Thyroid gland (tissue), 4 donors: ENCODE measurements around the gene CDK3.

Experiments
- POLR2A ChIP-seq, 2 donors: fragments of 450-650 bp; IDR thresholded peaks; one replicate each; pipeline ENCODE4 v1.6.1; 2017; ENCODE audit warnings: antibody characterized with exemption in 2 of 2, mild to moderate bottlenecking in 2 of 2, moderate library complexity in 1 of 2
- TF ChIP-seq, protein P1 (sequence below), 6 experiments: fragments of 200-600 bp in 3 of 6; fragments of 450-650 bp in 3 of 6; sonication (generic) in 3 of 6; IDR thresholded peaks; one replicate each; pipeline ENCODE4 v1.5.1; 2016 to 2019; ENCODE audit warnings: antibody characterized with exemption in 6 of 6, mild to moderate bottlenecking in 2 of 6, inconsistent platforms in 1 of 6, moderate library complexity in 1 of 6

DNA sequence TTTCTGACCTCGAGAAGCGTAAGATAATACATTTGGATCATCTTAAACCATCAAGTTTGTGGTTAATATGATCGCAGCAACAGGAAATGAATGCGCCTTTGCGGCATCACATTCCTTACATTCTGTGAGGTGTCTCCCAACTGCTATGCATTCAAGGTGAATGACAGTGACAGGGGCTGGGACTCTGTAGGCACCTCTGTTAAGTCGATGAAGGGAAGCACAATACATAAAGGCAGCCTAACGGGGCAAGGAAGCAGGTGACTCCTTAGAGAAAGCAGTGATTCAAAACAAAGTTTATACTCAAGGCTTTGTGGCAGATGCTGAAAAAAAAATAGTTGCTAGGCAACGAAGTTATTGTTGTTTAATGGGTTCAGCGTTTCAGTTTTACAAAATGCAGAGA is 48.1 kb downstream of the CDK3 start:
- no peak for TF ChIP-seq POLR2A (IDR thresholded peaks at IDR 0.05)
- TF ChIP-seq, protein P1, sequence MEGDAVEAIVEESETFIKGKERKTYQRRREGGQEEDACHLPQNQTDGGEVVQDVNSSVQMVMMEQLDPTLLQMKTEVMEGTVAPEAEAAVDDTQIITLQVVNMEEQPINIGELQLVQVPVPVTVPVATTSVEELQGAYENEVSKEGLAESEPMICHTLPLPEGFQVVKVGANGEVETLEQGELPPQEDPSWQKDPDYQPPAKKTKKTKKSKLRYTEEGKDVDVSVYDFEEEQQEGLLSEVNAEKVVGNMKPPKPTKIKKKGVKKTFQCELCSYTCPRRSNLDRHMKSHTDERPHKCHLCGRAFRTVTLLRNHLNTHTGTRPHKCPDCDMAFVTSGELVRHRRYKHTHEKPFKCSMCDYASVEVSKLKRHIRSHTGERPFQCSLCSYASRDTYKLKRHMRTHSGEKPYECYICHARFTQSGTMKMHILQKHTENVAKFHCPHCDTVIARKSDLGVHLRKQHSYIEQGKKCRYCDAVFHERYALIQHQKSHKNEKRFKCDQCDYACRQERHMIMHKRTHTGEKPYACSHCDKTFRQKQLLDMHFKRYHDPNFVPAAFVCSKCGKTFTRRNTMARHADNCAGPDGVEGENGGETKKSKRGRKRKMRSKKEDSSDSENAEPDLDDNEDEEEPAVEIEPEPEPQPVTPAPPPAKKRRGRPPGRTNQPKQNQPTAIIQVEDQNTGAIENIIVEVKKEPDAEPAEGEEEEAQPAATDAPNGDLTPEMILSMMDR (IDR thresholded peaks at IDR 0.05), result no peak
